Spleen (tissue), 11 donors: ENCODE measurements around the gene ADAMTS14. TPM values are rescaled to one million over a fixed set of nuclear protein-coding genes. Genes with fewer than 3 reads are reported as not detected.

Source experiments
- DNase-seq: peaks from one replicate; pipeline ENCODE4 v3.0.0-alpha.2; 2020
- H3K27ac ChIP-seq, 8 donors: fragments of 200-600 bp; sonication (generic) in 7 of 8; 1 replicate in 4 of 8; 2 replicates in 4 of 8; pipeline versions ENCODE4 v1.5.0 to v1.8.0; 2016 to 2021; ENCODE audit warnings: inconsistent platforms in 4 of 8, mild to moderate bottlenecking in 4 of 8, moderate library complexity in 1 of 8
- H3K27me3 ChIP-seq, 7 donors: fragments of 200-600 bp; sonication (generic) in 6 of 7; replicated peaks in 1 of 7; 1 replicate in 4 of 7; 2 replicates in 3 of 7; pipeline versions ENCODE4 v1.5.0 to v1.8.0; 2016 to 2021; ENCODE audit warnings: inconsistent platforms in 3 of 7, mild to moderate bottlenecking in 1 of 7
- H3K36me3 ChIP-seq, 6 donors: fragments of 200-600 bp; sonication (generic) in 5 of 6; 1 replicate in 4 of 6; 2 replicates in 2 of 6; pipeline versions ENCODE4 v1.5.0 to v1.8.0; 2016 to 2021; ENCODE audit warnings: inconsistent platforms in 2 of 6
- H3K4me1 ChIP-seq, 6 donors: fragments of 200-600 bp; sonication (generic) in 5 of 6; 1 replicate in 3 of 6; 2 replicates in 3 of 6; pipeline versions ENCODE4 v1.5.0 to v1.8.0; 2016 to 2021; ENCODE audit warnings: inconsistent platforms in 3 of 6
- H3K4me3 ChIP-seq, 8 donors: fragments of 200-600 bp; sonication (generic) in 7 of 8; 1 replicate in 4 of 8; 2 replicates in 4 of 8; pipeline versions ENCODE4 v1.5.0 to v1.8.0; 2016 to 2021; ENCODE audit warnings: inconsistent platforms in 4 of 8, mild to moderate bottlenecking in 4 of 8, moderate library complexity in 2 of 8
- H3K9me3 ChIP-seq, 8 donors: fragments of 200-600 bp; sonication (generic) in 7 of 8; 1 replicate in 4 of 8; 2 replicates in 4 of 8; pipeline versions ENCODE4 v1.5.0 to v1.8.0; 2016 to 2021; ENCODE audit warnings: inconsistent platforms in 4 of 8
- CTCF ChIP-seq, 11 experiments: fragments of 200-600 bp in 7 of 11; fragments of 450-650 bp in 4 of 11; sonication (generic) in 4 of 11; IDR thresholded peaks in 8 of 11; conservative IDR thresholded peaks in 3 of 11; 1 replicate in 7 of 11; 2 replicates in 4 of 11; pipeline versions ENCODE4 v1.4.0 to v1.8.0; 2016 to 2021; ENCODE audit warnings: antibody characterized with exemption in 11 of 11, inconsistent platforms in 4 of 11, mild to moderate bottlenecking in 1 of 11
- POLR2A ChIP-seq, 3 donors: fragments of 450-650 bp; IDR thresholded peaks; one replicate each; pipeline ENCODE4 v1.5.1; 2017; ENCODE audit warnings: antibody characterized with exemption in 3 of 3, mild to moderate bottlenecking in 1 of 3
- POLR2AphosphoS5 ChIP-seq, 3 donors: sonication (generic); formaldehyde crosslinking; IDR thresholded peaks; one replicate each; pipeline ENCODE4 v1.5.1; 2017; ENCODE audit warnings: antibody characterized with exemption in 3 of 3
- WGBS, 5 donors: extraction: QIAGEN DNeasy Blood & Tissue Kit in 3 of 5; methylation state at CpG; one replicate each; pipeline versions ENCODE4 v1.1.5 to v1.1.7; 2013 to 2018; 5-methylcytosine and 5-hydroxymethylcytosine counted together
- intact Hi-C: fragments of 100-400 bp; cut with DNase I; formaldehyde crosslinking; loops from one replicate; pipeline ENCODE4 v1.15.0; 2023; ENCODE audit warnings: low total_unique reads
- polyA plus RNA-seq, 3 donors: library from polyadenylated mRNA; stranded (reverse); fragments of 200-250 nt; gene quantifications; one replicate each; pipeline ENCODE4 v1.2.1, GENCODE V29; 2013
- total RNA-seq, 7 donors: library from RNA; depleted of rRNA in 3 of 7; stranded (reverse); fragments of >200 nt in 3 of 7; fragmentation: NEBNext Ultra II Directional in 4 of 7; extraction: Animal tissue kit (Norgen Biotek cat#: 25700) in 4 of 7; gene quantifications; one replicate each; pipeline versions ENCODE4 v1.1.0 to v1.2.1, GENCODE V29; 2016 to 2021
- donor health status: healthy with polysubstance abuse.
- donor health status: DM: no; HTN: no; CAD: no; lungs with moderate emphysema.
- donor health status: DM: no; HTN: no; CAD: no.
- donor health status: Bipolar disorder and iron deficiency.
- donor health status: healthy.
- donor health status: DM: no; HTN: no; CAD: no.
- donor health status: DM: yes; HTN: yes; CAD: no.

Gene ADAMTS14
- total and polyA plus RNA-seq, 10 donors = 0.09 to 1.2 (median 0.36) TPM

- Histone ChIP-seq H3K27me3 (no peaks in the 10 kb centered on the region), H3K4me3 (no peak overlapping the region), H3K4me1 (peaks cover 0 to 10% (median 0%) of the 10 kb centered on the region in 6 donors), H3K36me3 (no peaks in the 10 kb centered on the region), H3K27ac (no peak overlapping the region), H3K9me3 (no peaks in the 10 kb centered on the region)
- intact Hi-C loops = no loop called here
- no peak for DNase-seq
- TF ChIP-seq CTCF (IDR thresholded peaks at IDR 0.05 in 8 of 11, conservative IDR thresholded peaks at IDR 0.05 in 3 of 11) (no peak), POLR2AphosphoS5 (IDR thresholded peaks at IDR 0.05) (no peak), POLR2A (IDR thresholded peaks at IDR 0.05) (no peak)
- 45 to 100% (median 91%) methylated on average over 2 of the region's 2 CpGs for WGBS, 5 donors
Measured at GRCh38 chr10:70681731-70682005, 9.4 kb downstream of the ADAMTS14 start.

GRCh38 chr10:70682920-70683600 lies 10.8 kb downstream of the ADAMTS14 start:
- H3K27me3 ChIP-seq = no peaks in the 10 kb centered on the region
- intact Hi-C loops = no loop called here
- no peak overlapping the region for H3K27ac ChIP-seq
- 62 to 75% (median 74%) methylated on average over 17 to 20 of the region's 20 CpGs for WGBS, 5 donors
- peaks cover 0 to 4% (median 0%) of the 10 kb centered on the region in 6 donors for H3K4me1 ChIP-seq
- DNase-seq = no peak
- TF ChIP-seq POLR2A (IDR thresholded peaks at IDR 0.05) (no peak), CTCF (IDR thresholded peaks at IDR 0.05 in 8 of 11, conservative IDR thresholded peaks at IDR 0.05 in 3 of 11) (no peak), POLR2AphosphoS5 (IDR thresholded peaks at IDR 0.05) (no peak)
- no peaks in the 10 kb centered on the region for H3K9me3 ChIP-seq
- no peaks in the 10 kb centered on the region for H3K36me3 ChIP-seq
- H3K4me3 ChIP-seq = no peak overlapping the region

GRCh38 chr10:70683601-70683934 lies 11.3 kb downstream of the ADAMTS14 start:
- Histone ChIP-seq H3K9me3 (no peaks in the 10 kb centered on the region), H3K36me3 (no peaks in the 10 kb centered on the region), H3K4me3 (no peak overlapping the region), H3K27me3 (no peaks in the 10 kb centered on the region), H3K4me1 (peaks cover 0 to 3% (median 0%) of the 10 kb centered on the region in 6 donors), H3K27ac (no peak overlapping the region)
- intact Hi-C loops = no loop called here
- TF ChIP-seq POLR2A (IDR thresholded peaks at IDR 0.05) = no peak
- TF ChIP-seq CTCF (IDR thresholded peaks at IDR 0.05 in 8 of 11, conservative IDR thresholded peaks at IDR 0.05 in 3 of 11) = no peak
- no peak for TF ChIP-seq POLR2AphosphoS5 (IDR thresholded peaks at IDR 0.05)
- 73 to 80% (median 74%) methylated on average over 6 of the region's 6 CpGs for WGBS, 5 donors
- no peak for DNase-seq

GRCh38 chr10:70683940-70684339 lies 11.6 kb downstream of the ADAMTS14 start:
- H3K36me3 ChIP-seq = no peaks in the 10 kb centered on the region
- TF ChIP-seq POLR2A (IDR thresholded peaks at IDR 0.05) (no peak), CTCF (IDR thresholded peaks at IDR 0.05 in 8 of 11, conservative IDR thresholded peaks at IDR 0.05 in 3 of 11) (no peak), POLR2AphosphoS5 (IDR thresholded peaks at IDR 0.05) (no peak)
- no peaks in the 10 kb centered on the region for H3K27me3 ChIP-seq
- intact Hi-C loops = no loop called here
- no peak overlapping the region for H3K27ac ChIP-seq
- no peaks in the 10 kb centered on the region for H3K9me3 ChIP-seq
- H3K4me3 ChIP-seq = no peak overlapping the region
- peaks cover 0 to 3% (median 0%) of the 10 kb centered on the region in 6 donors for H3K4me1 ChIP-seq
- WGBS, 5 donors = 91 to 98% (median 93%) methylated on average over 5 of the region's 5 CpGs
- DNase-seq = no peak
